SIG-M5 (cell line): ENCODE measurements around the gene GAS6.
"Not testable (repeated sequence)": the region's sequence is repeated elsewhere in the genome, so short reads cannot be mapped to it uniquely, and the experiment has no call there.

ENCODE experiments used
- DNase-seq: peaks from one replicate; lab custom pipeline; 2025; lab: John Stamatoyannopoulos, UW

GAS6 gene

DNA sequence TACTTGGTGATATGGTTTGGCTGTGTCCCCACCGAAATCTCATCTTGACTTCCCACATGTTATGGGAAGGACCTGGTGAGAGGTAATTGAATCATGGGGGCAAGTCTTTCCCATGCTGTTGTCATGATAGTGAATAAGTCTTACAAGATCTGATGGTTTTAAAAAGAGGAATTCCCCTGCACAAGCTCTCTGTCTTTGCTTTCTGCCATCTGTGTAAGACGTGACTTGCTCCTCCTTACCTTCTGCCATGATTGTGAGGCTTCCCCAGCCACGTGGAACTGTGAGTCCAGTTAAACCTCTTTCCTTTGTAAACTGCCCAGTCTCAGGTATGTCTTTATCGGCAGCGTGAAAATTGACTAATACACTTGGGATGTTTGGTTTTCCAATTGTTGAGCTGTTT lies 4.0 kb upstream of the GAS6 start:
- not testable (repeated sequence) for DNase-seq

DNA sequence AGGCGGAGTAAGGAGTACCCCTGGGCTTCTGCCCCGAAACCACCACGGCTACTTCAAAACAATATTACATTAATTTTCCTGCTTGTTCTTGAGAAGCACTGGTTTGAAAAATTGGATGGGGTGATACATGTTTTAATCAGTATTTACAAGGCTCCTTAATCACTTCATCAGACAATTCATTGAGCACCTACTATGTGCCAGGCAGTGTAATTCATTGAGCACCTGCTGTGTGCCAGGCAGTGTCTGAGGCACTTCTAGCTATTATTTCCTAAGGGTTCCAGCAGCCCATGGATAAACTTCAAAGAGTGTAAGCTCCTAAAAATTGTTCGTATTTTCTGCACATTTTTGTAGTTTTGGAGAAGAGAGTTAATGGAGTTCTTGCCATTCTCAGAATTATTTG lies 1.6 kb upstream of the GAS6 start:
- no peak for DNase-seq

DNA sequence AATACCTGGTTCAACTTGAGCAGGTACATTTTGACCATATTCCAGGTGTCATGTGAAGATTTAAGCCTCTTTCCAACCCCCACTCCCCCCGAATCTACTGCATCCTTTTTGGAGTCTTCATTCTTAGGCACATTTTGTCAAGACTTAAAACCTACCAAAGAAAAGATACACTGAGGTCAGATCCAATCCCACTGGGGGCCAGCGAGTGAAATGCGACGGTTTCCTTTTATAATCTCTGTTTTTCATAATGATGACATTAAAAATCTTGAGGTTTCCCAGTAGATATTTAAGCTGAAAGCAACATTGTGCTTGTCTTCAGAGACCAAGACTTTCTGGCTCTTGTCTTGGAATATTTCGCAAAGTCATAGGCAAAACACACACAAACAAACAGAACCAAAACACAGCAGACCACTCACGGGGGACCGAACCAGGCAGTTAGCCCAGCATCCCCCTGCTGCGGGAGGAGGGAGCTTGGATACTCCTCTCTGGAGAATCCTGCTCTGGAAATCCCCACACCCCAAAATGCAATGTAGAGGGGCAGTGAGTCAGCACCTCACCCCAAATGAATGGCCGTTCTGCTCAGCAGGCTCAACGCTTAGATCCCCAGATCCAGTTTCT lies 506 bp upstream of the GAS6 start:
- no peak for DNase-seq

DNA sequence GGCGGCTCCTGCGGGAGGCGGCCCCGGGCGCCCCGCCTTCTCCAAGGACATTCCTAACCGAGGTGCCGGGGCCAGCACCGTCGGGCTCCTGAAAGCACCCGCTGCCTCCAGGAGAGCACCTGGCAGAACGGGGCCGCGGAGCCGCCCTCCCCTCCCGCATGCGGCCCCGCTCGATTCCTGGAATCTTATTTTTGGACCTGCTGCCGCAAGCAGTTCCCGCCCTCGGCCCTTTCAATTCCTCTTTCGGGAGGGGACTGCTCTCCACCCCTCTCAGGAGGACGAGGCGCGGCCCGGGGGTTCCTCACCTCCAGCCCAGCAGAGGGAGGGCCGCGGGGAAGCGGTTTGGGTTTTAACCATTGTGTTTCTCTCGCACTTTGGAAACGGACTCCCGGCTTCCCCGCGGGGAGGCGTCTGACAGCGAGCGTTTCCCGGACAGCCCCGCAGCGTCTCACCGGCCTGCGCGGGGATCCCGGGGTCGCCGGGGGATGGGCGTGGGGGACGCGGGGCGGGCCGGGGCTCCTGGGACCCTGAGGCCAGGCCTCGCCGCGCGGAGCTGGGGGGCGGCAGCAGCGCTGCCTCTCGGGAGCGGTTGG lies 849 bp downstream of the GAS6 start:
- DNase-seq: no peak

DNA sequence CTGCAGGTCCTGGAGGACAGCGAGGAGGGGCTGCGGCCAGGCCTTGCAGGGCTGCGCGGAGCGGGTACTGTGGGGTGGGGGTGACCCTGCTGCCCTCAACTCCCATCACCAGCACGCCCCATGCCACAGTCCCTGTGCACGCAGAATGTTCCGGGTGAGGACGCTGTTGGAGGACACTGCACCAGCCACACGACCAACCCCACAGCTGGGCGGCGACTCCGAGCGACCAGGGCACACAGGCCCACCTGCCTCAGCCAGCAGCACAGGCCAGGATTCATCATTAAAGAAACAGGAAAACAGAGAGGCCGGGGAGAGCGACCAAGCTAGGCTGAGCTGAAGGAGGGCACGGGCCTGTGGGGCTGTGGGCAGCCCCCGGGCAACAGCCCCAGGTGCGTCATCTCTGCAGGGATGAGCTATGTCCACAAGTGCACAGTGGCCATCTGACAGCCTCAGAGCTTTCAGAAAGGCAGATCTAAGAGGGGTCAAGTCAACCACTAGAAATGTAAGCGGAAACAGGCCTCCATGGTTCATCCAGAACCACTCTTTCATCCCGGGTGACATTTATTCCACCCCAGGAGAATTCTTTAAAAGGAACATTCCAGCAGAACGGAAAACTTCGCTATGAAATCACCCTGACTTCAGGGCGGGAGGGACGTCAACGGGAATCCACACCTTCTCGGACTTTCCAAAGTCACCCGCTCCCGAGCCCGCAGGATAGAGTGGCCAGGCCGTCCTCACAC lies 1.5 kb downstream of the GAS6 start:
- DNase-seq: no peak

DNA sequence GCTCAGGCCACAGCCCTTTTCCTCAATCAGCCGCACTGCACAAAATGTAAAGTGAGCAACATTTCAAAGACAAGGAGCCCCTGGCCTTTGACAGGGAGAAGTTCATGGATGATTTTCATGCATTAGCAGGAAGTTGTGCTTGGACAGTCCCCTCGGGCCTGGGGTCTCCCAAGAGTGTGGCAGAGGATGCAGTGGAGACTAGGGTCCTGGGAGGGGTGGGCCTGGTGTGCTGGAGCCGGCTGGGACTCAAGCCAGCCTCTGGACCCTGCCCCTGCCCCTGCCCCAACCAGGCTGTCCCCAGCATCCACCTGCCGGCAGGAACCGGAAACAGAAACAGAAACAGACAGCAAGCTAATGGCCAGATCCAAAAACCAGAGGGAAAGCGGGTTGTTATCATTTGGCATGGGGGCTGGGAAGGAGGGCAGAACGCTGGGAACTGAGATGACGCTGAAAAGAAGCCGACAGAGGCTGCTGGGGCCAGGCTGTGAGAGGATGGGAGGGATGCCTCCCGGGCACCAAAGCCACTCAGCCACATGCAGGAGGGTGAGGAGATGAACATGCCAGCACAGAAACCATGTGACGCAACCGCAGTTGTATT lies 2.3 kb downstream of the GAS6 start:
- DNase-seq: no peak

DNA sequence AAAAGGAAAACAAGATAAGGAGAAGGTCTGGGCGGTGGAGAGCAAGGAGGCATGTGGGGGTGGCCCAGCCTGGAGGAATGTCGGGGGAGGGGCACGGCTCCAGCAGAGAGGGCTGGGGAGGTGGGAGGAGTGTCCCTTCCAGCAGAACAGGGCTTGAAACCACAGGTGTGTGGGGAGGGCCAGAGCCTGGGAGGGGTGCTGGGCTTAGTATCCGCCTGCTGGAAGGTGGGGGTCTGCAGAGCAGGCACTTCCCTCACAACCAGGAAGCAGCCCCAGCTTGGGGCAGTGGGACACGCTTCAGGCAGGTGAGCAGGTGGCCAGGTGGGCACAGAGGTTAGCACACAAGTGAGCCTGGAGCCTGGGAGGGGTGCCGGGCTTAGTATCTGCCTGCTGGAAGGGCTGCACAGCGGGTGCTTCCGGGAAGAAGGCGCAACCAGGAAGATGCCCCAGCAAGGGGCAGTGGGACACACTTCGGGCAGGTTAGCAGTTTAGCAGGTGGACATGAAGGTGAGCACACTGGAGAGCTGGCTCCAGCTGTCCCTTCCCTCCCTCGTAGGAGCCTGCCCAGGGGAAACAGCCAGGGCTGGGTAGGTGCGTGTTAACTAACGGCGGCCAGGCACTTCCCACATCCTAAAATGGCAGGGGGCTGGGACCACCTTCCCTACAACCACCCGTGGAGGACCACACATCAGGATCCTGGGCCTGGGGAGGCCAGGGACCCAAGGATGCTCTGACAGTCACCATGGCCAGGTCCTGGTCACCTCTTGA lies 3.0 kb downstream of the GAS6 start:
- no peak for DNase-seq

DNA sequence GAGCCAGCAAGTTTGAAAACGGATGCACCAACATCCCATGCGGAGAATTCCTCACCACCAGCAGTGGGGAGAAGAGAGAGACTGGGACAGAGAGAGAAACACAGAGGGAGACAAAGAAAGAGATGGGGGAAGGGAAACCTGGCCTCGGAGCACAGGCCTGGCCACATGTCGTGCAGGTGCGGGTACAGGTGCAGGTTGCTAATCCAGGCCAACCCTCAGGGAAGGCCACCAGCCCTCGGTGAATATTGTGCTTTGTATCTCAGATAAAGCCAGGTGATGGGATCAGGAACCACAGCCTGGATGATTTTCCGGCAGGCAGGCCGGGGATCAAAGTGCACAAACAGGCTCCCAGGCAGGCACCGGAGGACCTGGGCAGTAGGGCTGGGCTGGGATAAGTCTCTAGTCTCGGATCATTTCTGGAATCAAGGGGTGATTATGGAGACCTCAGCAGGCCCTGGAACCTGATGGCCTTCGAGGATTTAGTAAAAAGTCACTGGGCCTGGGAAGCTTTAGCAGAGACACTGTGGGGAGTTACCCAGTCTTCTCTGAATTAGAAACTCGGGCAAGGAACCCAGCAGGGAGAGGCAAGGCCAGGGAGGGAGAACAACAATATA lies 3.7 kb downstream of the GAS6 start:
- DNase-seq: no peak

DNA sequence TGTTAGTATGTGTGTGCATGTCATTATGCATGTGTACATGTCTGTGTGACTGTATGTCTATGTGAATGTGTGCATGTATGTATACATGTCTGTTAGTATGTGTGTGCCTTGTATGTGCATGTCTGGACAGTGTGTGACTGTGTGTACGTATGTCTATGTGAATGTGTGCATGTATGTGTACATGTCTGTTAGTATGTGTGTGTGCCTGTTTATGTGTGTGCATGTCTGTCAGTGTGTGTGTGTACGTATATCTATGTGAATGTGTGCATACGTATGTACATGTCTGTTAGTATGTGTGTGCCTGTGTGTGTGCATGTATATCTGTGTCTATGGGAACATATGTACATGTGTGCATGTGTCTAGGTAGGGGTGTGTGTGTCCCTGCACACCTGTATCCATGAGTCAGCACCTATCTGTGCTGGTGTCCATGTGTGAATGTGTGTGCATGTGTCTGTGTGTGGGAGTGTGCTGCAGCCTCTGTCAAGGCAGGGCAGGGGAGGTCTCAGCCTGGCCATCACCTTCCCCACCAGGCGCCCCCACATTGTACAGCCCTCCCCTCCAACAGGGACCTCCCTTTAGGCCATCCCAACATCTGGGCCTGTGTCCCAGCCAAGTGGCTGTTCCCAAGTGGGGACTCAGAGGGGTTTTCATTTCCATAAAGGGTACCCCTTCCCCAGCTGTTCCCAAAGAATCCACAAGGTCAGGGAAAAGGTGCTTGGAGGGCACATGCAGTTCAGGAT lies 4.4 kb downstream of the GAS6 start:
- DNase-seq: no peak

DNA sequence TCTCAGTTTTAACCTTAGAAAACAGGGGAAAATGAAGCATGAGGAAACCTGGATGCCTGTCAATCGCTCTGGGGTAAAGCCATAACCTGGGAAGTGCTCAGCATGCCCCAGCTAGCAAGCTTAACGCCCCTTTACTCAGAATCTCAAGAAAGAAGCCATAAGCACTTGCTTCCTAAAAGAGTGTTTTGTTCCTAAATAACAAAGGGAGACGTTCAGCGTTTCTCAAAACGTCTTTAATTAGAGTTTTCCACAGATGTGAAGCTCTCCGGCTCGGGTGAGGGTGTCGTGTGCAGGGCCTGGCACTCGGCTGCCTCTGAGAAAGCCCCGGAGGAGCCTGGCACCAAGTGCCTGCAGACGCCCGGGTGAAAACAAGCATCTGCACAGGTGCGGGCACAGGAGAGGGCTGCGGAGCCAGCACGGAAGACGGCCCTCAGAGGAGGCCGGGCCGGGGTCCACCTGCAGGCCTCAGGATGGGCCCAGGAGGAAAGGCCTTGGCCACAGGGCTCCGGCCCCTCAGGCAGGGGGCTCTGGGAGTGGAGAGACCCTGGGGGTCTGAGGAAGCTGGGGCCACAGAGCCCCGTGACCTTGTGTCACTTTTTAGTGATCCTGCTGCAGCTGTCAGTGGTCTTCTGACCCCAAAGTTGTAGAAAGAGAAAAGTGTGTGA lies 6.2 kb downstream of the GAS6 start:
- no peak for DNase-seq

DNA sequence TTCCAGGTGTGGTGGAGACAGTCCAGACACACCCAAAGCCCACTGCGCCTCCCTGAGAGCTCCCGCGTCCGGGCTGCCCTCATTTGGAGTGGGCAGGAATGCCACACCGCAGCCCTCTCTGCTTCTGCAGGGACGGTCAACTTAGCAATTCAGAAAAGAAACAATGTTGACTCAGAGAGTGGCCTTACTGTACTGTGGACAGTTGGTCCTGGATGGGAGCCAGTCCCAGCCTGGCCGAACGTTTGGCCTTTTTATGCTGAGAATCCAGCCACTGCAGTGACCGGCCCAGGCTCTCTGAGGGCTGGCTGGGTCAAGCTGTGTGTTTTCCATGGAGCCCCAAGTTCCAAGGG lies 7.2 kb downstream of the GAS6 start:
- no peak for DNase-seq

DNA sequence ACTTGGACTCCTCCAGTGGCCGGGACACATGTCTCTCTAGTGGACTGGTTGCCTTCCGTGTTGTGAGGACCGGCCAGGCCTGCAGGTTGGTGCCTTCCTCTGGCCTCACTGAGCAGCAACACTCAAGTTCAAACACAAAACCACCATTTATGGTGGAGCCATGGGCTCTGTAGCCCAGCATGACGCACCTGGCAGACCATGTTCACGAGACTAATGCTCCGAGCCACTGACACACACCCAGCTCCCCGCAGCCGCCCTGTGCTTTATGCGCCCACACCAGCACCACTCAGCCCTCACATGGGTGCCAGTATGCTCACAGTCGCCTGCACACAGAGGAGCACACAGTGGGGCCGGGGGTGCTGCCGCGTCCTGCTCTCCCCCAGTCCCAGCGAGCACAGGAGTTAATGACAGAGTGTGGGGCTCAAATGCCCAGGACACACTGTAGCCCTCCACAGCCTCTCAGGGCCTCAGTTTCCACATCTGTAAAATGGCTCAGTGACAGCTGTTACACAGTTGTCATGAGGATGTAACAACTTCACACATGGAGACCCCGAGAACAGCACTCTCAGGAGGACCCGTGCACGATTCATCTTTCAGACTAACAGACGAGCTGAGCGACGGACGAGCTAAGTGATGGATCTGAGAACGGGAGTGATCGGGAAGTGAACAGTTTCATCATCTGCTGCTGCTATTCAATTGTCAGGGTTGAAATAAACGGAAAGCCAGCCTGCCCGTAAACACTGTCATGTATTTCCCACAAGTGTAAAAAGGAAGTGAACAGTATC lies 7.8 kb downstream of the GAS6 start:
- no peak for DNase-seq

DNA sequence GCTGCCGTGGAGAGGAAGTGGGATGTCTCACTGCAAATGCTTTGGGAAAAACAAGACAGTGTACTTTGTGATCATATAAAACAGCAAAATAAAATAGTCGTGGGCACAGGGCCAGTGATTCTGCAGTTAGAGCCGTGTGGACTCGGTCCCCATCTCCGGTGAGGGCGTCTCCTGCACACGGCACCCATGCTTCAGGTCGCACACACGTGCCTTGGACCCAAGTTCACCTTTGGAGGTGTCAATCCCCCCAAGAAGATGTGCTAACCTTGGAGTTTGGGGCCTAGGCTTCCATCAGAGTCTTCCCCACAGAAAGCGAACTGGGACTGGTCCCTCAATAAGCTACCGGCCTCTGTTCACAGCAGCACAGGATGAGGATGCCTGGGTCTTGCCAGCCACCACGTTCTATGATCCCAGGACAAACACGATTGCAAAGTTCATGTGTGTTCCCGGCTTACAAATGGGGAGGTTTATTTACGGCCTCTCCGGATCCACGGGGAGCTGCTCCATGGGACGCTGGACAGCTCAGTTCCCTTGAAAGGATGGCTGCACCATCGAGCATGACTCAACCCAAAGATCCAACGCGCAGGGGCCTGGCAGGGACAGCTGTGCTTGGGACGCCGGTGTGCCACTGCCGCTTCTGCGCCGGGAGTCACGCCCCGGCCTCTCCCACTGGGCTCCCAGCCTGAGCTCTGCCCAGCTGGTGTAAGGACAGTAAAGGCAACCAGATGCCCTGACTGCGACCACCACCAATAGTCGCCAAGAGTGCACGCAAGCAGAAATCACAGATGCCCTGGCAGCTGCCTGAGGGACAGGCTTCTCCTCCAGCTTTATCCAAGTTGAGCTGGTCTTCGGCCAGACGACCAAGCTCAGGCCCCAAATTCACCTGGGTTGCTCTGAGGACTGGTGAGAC lies 8.6 kb downstream of the GAS6 start:
- DNase-seq: no peak

DNA sequence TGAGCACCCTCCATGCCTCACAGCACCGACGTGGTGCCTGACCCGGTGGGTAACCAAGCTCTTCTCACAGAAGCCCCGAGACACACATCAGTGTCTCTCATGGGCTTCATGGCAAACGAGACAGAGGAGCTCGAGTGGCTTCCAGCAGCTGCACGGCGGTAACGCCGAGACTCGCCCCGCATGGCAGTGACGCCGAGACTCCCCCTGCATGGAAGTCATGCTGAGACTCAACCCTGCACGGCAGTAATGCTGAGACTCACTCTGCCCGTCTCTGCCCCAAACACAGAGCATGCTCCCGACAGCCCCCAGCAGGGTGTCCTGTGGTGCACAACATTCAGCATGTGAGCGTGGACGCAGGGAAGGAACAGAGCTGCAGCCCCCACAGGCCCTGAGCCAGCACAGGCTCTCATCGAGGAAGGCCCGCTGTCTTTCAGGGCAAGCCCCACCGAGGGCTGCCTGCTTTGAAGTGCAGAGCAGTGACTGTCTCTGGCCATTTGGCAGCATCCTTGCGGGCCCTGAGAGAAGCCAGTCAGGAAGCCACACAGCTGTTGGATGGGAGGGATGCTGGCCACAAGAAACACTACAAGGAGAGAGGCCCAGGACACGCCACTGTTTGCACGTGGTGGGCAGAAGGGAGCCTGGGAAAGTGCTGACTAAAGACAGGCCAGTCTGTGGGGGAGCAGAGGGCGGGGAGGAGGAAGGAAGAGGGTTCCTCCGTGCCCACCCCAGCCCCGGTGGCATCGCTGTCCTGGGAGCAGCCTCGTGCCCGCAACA lies 9.5 kb downstream of the GAS6 start:
- no peak for DNase-seq

DNA sequence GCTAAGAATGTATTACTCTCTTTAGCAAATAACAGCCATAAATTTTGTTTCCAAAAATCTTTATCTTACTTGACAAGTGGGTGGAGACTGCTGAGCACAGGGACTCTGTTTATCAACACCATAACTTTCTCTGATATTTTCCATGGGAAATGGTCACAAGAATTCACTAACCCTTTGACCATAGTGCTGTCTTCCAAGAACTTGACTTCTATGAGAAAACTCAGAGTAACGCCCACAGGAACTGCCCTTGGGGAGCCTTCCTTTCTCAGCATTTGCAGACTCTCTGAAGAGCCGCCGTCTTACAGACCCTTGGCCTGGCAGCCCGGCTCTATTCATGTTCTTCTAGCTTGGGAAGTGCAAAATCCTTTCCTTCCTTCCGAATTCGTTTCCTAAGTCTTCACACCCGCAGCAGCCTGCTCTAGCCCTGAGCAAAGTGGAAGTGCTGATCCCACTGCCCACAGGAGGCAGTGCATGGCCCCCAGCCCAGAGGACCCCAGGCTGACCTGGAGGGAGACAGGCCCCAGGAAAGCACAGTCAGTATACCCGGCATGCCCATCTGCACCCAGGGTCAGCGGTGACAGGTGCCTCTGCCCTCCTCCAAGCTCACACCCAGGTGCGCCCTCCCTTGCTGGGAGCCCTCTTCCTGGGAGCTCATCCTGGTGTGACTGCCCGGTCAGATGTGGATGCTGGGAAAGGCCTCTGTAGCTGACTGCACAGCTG lies 10.2 kb downstream of the GAS6 start:
- no peak for DNase-seq

DNA sequence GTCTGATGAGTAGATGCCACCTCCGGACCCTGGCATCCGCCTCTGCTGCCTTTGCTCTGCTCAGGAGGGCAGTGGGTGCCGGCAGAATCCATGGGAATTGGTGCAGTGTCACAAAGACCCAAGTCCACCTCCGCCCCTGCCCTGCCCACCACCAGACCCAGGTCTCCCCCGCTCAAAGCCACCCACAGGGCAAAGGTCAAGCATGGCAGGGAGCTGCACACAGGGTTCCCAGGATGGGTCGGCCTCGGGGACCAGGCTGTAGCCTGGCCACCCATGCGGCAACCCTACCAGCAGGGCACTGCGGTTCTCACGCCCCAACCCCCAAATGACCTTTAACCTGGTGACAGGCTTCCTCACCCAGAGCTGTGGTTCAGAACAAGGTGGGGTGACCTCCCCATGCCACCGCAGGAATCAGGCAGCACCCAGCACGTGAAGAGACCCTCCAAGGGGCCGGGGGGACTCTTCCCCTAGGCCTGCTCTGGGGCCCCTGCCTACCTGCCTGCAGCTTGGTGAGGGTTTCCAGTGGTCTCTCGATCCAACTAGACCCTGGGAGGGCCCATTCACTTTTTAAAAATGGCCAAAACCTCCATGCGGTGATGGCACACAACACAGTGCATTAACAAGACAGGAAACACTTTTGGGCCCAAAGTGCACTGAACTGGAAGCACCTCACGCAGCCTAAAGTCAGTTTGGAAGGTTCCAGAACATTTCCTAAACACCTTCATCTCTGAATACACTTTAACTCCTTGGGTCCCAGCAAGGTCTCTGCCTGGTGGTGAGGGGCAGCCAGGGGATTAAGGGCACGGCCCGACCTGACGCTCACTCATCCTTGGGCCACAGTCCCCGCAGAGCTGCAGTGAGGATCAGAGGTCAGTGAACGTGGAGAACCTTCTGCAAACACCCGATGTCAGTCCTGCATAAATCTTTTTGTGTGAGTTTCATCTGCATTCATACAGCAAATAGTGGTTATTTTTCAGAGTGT lies 11.0 kb downstream of the GAS6 start:
- DNase-seq: no peak
